Peyer's patch (tissue), 4 donors: ENCODE measurements around the gene CTBS.

Source experiments
- CTCF ChIP-seq, 6 experiments: fragments of 450-650 bp in 4 of 6; fragments of 200-600 bp in 2 of 6; sonication (generic) in 1 of 6; IDR thresholded peaks; one replicate each; pipeline ENCODE4 v1.5.1; 2017 to 2019; ENCODE audit warnings: antibody characterized with exemption in 6 of 6, mild to moderate bottlenecking in 3 of 6, moderate library complexity in 1 of 6
- POLR2A ChIP-seq, 2 donors: fragments of 450-650 bp; IDR thresholded peaks; one replicate each; pipeline ENCODE4 v1.5.1; 2017; ENCODE audit warnings: antibody characterized with exemption in 2 of 2, mild to moderate bottlenecking in 2 of 2, moderate library complexity in 2 of 2

- TF ChIP-seq CTCF (IDR thresholded peaks at IDR 0.05): no peak
- no peak for TF ChIP-seq POLR2A (IDR thresholded peaks at IDR 0.05)
These were observed 63.6 kb downstream of the CTBS start for GRCh38 chr1:84510668-84511067.
